Erythroblast (primary cell): ENCODE results near the gene ARL8B.

Source experiments
- GATA1 ChIP-seq: IDR thresholded peaks from 2 replicates; pipeline ENCODE4 v1.6.1; 2011; ENCODE audit warnings: low read depth, mild to moderate bottlenecking, control low read depth, low read length, moderate library complexity
- POLR2A ChIP-seq: IDR thresholded peaks from 2 replicates; pipeline ENCODE4 v1.6.1; 2011; ENCODE audit warnings: mild to moderate bottlenecking, low read length

- TF ChIP-seq POLR2A (no peak), GATA1 (no peak)
Observed at GRCh38 chr3:5186858-5187155, 64.7 kb downstream of the ARL8B start.
